ENCODE results near the gene MUC2. TPM values are rescaled to one million over a fixed set of nuclear protein-coding genes. Genes with fewer than 3 reads are reported as not detected.

MUC2 gene
- total RNA-seq, 1 experiment from 2014 or later = 0.47 TPM

GRCh38 chr11:1109918-1110705 is 35.4 kb downstream of the MUC2 start:
- DNase-seq (ENCODE audit: low read depth, low spot score) (no peak), ATAC-seq (no peak)
- ChIA-PET POLR2A (no interaction called here), RAD21 (ENCODE audit: low non-redundant PET in 1 of 2, low total read pairs in 2 of 2, uncharacterized antibody in 2 of 2, unreplicated experiment in 2 of 2) (no interaction called here), CTCF (no interaction called here)
- no peaks in the 10 kb centered on the region for H3K79me2 ChIP-seq (ENCODE audit: insufficient read depth, low read length)
- H3K9ac ChIP-seq (ENCODE audit: low read length) = no peak overlapping the region
- TF ChIP-seq FOSL1 (IDR thresholded peaks at IDR 0.05; ENCODE audit: low read depth) = no peak
- no peak for TF ChIP-seq SP1 (IDR thresholded peaks at IDR 0.05; ENCODE audit: low read depth)
- no peak for TF ChIP-seq RAD21 (IDR thresholded peaks at IDR 0.05; ENCODE audit: low read depth)
- TF ChIP-seq MAX (IDR thresholded peaks at IDR 0.05) = no peak
- TF ChIP-seq EGR1 (IDR thresholded peaks at IDR 0.05; ENCODE audit: low read depth) = no peak
- TF ChIP-seq POLR2AphosphoS5 (IDR thresholded peaks at IDR 0.05; ENCODE audit: low read depth, low read length) = no peak
- no peak for TF ChIP-seq CEBPB (IDR thresholded peaks at IDR 0.05; ENCODE audit: low read depth)
- no peak for TF ChIP-seq ATF3 (IDR thresholded peaks at IDR 0.05)
- no peak for TF ChIP-seq JUND (IDR thresholded peaks at IDR 0.05)
- TF ChIP-seq ZNF274 (IDR thresholded peaks at IDR 0.05; ENCODE audit: low read depth, low read length) = no peak
- no peak for TF ChIP-seq CBX3 (IDR thresholded peaks at IDR 0.05; ENCODE audit: low read depth)
- TF ChIP-seq REST (IDR thresholded peaks at IDR 0.05; ENCODE audit: low read depth) = no peak
- no peak for TF ChIP-seq TCF7L2 (IDR thresholded peaks at IDR 0.05; ENCODE audit: borderline replicate concordance, extremely low read depth, insufficient read depth, insufficient read length)
- no peak for TF ChIP-seq EZH2 (IDR thresholded peaks at IDR 0.05)
- no peaks in the 10 kb centered on the region for H3K9me3 ChIP-seq (ENCODE audit: control insufficient read depth in 1 of 2, insufficient read depth in 1 of 2, low read depth in 1 of 2, low read length in 2 of 2)
- H3K4me1 ChIP-seq (ENCODE audit: control insufficient read depth in 1 of 2, insufficient read depth in 2 of 2, low read length in 2 of 2) = no peaks in the 10 kb centered on the region; a peak in 1 of 4 replicates
- no peaks in the 10 kb centered on the region for H3K9me2 ChIP-seq (ENCODE audit: insufficient read depth)
- no peaks in the 10 kb centered on the region for H3K36me3 ChIP-seq (ENCODE audit: control insufficient read depth in 1 of 2, insufficient read depth in 2 of 2, low read length in 2 of 2)
- H3K27ac ChIP-seq (ENCODE audit: low read depth, low read length) = no peak overlapping the region
- no peaks in the 10 kb centered on the region for H4K20me1 ChIP-seq (ENCODE audit: insufficient read depth)
- H3K4me2 ChIP-seq (ENCODE audit: low read length) = no peak overlapping the region
- BruUV-seq (replicated peaks) = no TSS peak
- no peak overlapping the region for H3K4me3 ChIP-seq (replicated peaks in 1 of 2; ENCODE audit: low read depth in 1 of 2, low read length in 2 of 2)
- no peak overlapping the region for H2AFZ ChIP-seq (ENCODE audit: low read depth, low read length, poor library complexity, severe bottlenecking)
- intact Hi-C loops (cut with micrococcal nuclease) = no loop called here
- H3K27me3 ChIP-seq (ENCODE audit: insufficient read depth, low read length) = no peaks in the 10 kb centered on the region
